Measurements from ENCODE around the gene MYO5B.

Gene MYO5B

DNA sequence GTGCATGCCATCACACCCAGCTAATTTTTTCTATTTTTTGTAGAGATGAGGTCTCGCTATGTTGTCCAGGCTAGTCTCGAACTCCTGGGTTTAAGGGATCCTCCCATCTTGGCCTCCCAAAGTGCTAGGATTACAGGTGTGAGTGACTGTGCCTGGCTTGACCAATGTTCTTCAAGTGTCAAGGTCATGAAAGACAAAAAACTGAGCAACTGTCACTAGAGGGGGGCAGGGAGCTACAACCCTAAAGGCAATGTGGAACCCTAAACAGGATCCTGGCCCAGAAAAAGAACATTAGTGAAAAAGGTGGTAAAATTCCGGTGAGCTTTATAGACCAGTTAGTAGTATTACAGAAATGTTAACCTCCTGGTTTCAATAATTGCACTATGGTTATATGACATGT lies 7.3 kb downstream of the MYO5B start:
- Histone ChIP-seq H3K4me1 (ENCODE audit: control insufficient read depth, low read length) (no peaks in the 10 kb centered on the region), H3K4me3 (ENCODE audit: low read length) (no peak overlapping the region), H3K9me3 (ENCODE audit: control insufficient read depth, insufficient read depth, low read length) (no peaks in the 10 kb centered on the region), H3K9me2 (replicated peaks; ENCODE audit: control insufficient read depth, low read length) (no peaks in the 10 kb centered on the region), H3K36me3 (ENCODE audit: control insufficient read depth, low read length) (no peaks in the 10 kb centered on the region), H3K79me2 (ENCODE audit: control insufficient read depth, low read length) (no peaks in the 10 kb centered on the region), H3K27ac (ENCODE audit: low read depth, low read length) (no peak overlapping the region), H4K20me1 (ENCODE audit: control insufficient read depth, insufficient read depth, low read depth, low read length) (no peaks in the 10 kb centered on the region), H3K27me3 (ENCODE audit: control insufficient read depth, low read length) (peaks cover 23% of the 10 kb centered on the region), H3K4me2 (ENCODE audit: low read length) (no peak overlapping the region), H3F3A (ENCODE audit: control insufficient read depth, insufficient read depth) (no peaks in the 10 kb centered on the region)
- TF ChIP-seq CTCF (IDR thresholded peaks at IDR 0.05; ENCODE audit: low read depth, low read length, poor library complexity, severe bottlenecking) (no peak), EZH2phosphoT487 (IDR thresholded peaks at IDR 0.05; ENCODE audit: borderline replicate concordance, low read length) (no peak)

DNA sequence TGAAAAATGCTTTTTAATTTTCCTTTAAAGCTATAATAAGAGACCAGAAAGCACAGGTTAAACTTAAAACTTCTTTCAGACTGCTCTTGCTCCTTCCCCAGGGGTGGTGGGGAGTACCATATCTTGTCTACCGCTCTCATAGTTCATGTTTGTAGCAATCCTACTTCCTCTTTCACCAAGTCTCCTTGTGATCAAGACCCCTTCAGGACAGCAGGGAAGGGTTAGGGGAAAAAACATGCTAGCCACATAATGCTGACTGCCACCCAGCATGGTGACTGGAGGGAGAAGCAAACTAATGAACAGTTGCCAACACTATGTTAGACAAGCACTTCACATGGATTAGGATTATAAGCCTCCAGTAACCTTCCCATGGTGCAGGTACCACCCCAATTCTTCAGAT lies 8.6 kb downstream of the MYO5B start:
- no peak overlapping the region for H3K27ac ChIP-seq (ENCODE audit: low read depth, low read length)
- no peak overlapping the region for H3K4me3 ChIP-seq (ENCODE audit: low read length)
- no peaks in the 10 kb centered on the region for H3F3A ChIP-seq (ENCODE audit: control insufficient read depth, insufficient read depth)
- H3K79me2 ChIP-seq (ENCODE audit: control insufficient read depth, low read length) = no peaks in the 10 kb centered on the region
- H3K27me3 ChIP-seq (ENCODE audit: control insufficient read depth, low read length) = peaks cover 11% of the 10 kb centered on the region
- no peaks in the 10 kb centered on the region for H4K20me1 ChIP-seq (ENCODE audit: control insufficient read depth, insufficient read depth, low read depth, low read length)
- TF ChIP-seq CTCF (IDR thresholded peaks at IDR 0.05; ENCODE audit: low read depth, low read length, poor library complexity, severe bottlenecking) = no peak
- TF ChIP-seq EZH2phosphoT487 (IDR thresholded peaks at IDR 0.05; ENCODE audit: borderline replicate concordance, low read length) = no peak
- H3K4me2 ChIP-seq (ENCODE audit: low read length) = no peak overlapping the region
- no peaks in the 10 kb centered on the region for H3K9me2 ChIP-seq (replicated peaks; ENCODE audit: control insufficient read depth, low read length)
- H3K36me3 ChIP-seq (ENCODE audit: control insufficient read depth, low read length) = no peaks in the 10 kb centered on the region
- no peaks in the 10 kb centered on the region for H3K4me1 ChIP-seq (ENCODE audit: control insufficient read depth, low read length)
- H3K9me3 ChIP-seq (ENCODE audit: control insufficient read depth, insufficient read depth, low read length) = no peaks in the 10 kb centered on the region

GRCh38 chr18:50183556-50183955 lies 11.4 kb downstream of the MYO5B start:
- Histone ChIP-seq H3K9me3 (ENCODE audit: control insufficient read depth, insufficient read depth, low read length) (no peaks in the 10 kb centered on the region), H3F3A (ENCODE audit: control insufficient read depth, insufficient read depth) (no peaks in the 10 kb centered on the region), H3K4me1 (ENCODE audit: control insufficient read depth, low read length) (no peaks in the 10 kb centered on the region), H3K79me2 (ENCODE audit: control insufficient read depth, low read length) (no peaks in the 10 kb centered on the region), H4K20me1 (ENCODE audit: control insufficient read depth, insufficient read depth, low read depth, low read length) (no peaks in the 10 kb centered on the region), H3K4me2 (ENCODE audit: low read length) (no peak overlapping the region), H3K9me2 (replicated peaks; ENCODE audit: control insufficient read depth, low read length) (no peaks in the 10 kb centered on the region), H3K36me3 (ENCODE audit: control insufficient read depth, low read length) (no peaks in the 10 kb centered on the region), H3K27ac (ENCODE audit: low read depth, low read length) (no peak overlapping the region), H3K4me3 (ENCODE audit: low read length) (no peak overlapping the region), H3K27me3 (ENCODE audit: control insufficient read depth, low read length) (0 out of 2 replicates have a peak, but pooled peaks cover 2% of the 10 kb centered on the region)
- TF ChIP-seq CTCF (IDR thresholded peaks at IDR 0.05; ENCODE audit: low read depth, low read length, poor library complexity, severe bottlenecking) (no peak), EZH2phosphoT487 (IDR thresholded peaks at IDR 0.05; ENCODE audit: borderline replicate concordance, low read length) (no peak)

GRCh38 chr18:50182511-50182910 lies 12.4 kb downstream of the MYO5B start:
- no peaks in the 10 kb centered on the region for H3K36me3 ChIP-seq (ENCODE audit: control insufficient read depth, low read length)
- H3K9me3 ChIP-seq (ENCODE audit: control insufficient read depth, insufficient read depth, low read length) = no peaks in the 10 kb centered on the region
- H4K20me1 ChIP-seq (ENCODE audit: control insufficient read depth, insufficient read depth, low read depth, low read length) = no peaks in the 10 kb centered on the region
- H3K27ac ChIP-seq (ENCODE audit: low read depth, low read length) = no peak overlapping the region
- H3K4me3 ChIP-seq (ENCODE audit: low read length) = no peak overlapping the region
- no peaks in the 10 kb centered on the region for H3F3A ChIP-seq (ENCODE audit: control insufficient read depth, insufficient read depth)
- TF ChIP-seq CTCF (IDR thresholded peaks at IDR 0.05; ENCODE audit: low read depth, low read length, poor library complexity, severe bottlenecking) = no peak
- no peak for TF ChIP-seq EZH2phosphoT487 (IDR thresholded peaks at IDR 0.05; ENCODE audit: borderline replicate concordance, low read length)
- H3K27me3 ChIP-seq (ENCODE audit: control insufficient read depth, low read length) = peaks cover 7% of the 10 kb centered on the region; the same call in 1 of the 2 replicates
- no peak overlapping the region for H3K4me2 ChIP-seq (ENCODE audit: low read length)
- H3K4me1 ChIP-seq (ENCODE audit: control insufficient read depth, low read length) = no peaks in the 10 kb centered on the region
- no peaks in the 10 kb centered on the region for H3K79me2 ChIP-seq (ENCODE audit: control insufficient read depth, low read length)
- H3K9me2 ChIP-seq (replicated peaks; ENCODE audit: control insufficient read depth, low read length) = no peaks in the 10 kb centered on the region

All from DOHH2 (cell line).